DMS114 treated with DMSO at 0.1 percent for 48 hours (cell line): ENCODE measurements around the gene PLEKHM1.

Source experiments
- DNase-seq: peaks from one replicate; lab custom pipeline; 2025; ENCODE audit not compliant: unreplicated experiment; lab: John Stamatoyannopoulos, UW

PLEKHM1 gene

DNA sequence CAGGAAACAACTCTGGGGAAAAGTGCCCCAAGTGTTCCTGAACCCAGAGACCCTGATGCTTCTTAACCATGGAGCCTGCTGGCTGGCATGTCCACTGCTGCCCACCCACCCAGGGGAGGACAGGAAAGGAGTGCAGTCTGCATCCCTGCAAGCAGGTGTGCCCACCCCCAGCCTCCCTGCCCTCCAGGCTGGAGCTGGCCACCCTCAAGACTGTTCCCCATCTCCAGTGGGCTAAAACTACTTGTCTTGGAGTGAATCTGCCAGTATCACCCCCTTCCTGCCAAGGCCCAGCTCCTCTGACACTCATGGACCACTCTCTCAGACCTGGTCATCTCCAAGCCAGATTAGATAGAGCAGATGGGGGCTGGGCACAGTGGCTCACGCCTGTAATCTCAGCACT, 87.6 kb downstream of the PLEKHM1 start:
- no peak for DNase-seq

DNA sequence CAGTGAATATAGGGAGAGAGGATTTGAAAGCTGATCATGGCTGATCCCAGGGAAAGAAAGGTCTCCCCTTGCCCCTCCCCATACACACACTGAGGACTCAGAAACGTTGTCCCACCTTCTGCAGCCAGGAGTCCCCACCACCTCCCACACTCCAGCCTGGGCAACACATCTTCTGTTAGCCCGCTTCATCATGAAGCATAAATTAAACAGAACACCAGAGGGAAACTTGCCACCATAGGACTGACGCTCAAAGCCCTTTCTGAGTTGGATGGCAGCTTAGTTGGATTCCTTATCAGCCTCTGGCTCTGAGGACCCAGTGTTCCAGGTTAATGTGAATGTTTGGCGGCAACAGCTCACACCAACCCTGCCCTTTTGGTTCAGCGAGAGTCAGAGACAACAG, 91.7 kb downstream of the PLEKHM1 start:
- DNase-seq: no peak

DNA sequence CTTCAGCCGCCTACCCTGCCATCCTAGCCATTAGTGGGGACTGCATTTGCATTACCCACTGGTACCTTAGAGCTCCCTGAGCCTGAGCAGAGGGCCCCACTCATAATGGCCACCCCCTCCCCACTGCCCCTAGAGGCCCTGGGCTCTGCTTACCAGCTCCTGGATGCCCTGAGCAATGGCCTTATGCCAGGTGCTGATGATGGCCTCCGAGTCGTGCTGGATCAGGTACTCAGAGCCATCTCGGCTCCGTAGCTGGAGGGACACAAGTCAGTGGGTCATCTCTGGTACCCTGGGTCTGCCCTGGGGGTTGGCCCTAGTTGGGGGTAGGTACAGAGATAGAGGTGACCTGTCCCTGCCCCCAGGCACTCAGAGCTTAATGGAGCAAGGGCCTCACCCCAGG, 92.7 kb downstream of the PLEKHM1 start:
- DNase-seq: no peak

DNA sequence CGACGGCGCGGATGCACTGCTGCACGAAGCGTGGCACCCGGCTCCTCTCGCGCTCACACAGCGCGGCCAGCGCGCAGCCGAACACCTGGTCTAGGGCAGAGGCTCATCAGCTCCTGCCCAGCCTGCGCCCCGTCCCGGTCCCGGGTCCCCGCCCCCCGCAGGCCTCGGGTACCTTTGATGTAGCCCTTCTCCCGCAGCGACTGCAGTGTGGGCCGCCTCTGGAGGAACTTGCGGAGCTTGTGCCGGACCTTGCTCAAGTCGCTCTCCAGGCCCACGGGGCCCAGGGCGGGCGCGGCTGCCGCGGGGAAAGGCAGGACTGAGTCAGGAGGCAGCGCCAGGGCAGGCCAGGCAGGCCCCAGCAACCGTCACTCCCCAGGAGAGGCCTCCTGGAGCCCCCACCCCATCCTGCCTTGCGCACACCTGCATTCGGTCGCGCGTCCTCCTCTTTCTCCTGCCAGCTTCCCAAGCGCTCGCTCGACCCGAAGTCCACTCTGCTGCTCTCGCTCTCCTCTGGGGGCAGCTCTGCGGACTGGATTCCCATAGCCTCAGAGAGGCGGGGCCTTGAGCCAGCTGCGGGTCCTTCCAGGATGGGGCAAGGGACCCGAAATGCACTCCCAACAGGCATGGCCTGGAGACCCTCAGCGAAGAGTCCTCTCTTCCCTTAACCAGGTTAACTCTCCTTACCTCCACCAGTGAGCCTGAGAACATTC, 93.9 kb downstream of the PLEKHM1 start:
- DNase-seq: no peak

DNA sequence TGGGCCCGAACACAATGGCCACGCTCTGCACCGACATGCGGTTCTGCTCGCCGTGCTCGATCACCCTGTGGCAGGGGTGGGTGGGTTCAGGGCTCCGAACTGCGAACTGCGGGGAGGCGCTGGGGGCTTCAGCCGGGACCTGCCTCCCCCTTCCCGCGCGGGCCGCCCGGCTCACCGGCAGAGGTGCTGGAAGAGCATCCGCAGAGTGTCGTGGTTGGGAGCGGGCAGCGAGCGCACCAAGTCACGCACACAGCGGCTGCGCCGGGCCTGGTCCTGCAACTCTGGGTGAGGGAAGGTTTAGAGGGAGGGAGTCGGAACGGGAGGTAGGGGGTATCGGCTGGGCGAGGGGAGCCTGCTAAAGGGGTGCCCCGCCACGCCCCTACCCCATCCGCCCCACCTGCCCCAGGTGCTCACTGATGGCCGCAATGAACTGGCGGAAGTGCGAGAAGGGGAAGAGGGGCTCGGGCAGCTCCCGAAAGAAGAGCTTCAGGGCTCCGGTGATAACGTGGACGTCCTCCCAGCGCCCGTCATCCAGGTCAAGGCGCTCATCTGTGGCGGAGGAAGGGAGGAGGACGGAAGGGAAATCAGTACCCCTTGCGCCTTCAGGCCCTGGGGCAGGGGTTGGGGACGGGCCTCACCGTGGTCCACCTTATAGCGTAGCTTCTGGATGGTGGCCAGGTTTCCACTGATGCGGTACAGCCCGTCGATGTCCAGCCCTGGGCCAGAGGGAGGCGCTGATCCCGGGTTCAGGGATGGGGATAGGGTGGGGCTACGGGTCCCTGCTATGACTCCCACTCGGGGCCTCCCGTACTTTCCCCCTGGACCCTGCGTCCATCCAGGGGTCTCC, 94.7 kb downstream of the PLEKHM1 start:
- no peak for DNase-seq

DNA sequence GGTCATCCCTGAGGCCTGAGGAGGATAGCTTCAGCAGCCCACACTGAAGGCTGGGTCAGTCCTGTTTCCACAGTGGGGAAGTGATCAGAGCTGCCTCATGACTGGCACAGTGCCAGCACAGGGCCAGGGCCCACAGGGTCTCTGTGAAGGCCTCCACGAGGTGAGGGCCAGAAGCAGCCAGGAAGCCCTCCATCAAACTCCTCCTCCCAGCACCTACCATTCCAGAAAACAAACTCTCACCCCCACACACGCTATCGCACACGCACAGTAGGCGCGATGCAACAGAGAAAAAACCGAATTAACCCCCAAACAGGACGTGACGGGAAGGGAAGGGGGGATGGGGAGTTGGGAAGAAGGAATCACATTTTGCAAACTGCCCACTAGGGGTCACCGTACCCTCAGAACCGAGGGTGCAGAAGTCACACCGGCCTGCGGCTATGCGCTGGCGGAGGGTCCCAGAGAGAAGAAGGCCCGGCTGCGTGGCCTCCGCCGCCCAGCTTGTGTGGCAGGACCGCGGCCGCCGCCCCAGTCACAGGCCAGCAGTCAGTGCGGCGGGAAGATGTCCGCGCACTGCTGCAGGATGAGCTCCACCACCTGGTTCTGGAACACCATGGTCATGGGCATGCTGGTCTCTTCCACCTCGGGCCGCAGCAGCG, 95.5 kb downstream of the PLEKHM1 start:
- peak; percentile 22 for DNase-seq

DNA sequence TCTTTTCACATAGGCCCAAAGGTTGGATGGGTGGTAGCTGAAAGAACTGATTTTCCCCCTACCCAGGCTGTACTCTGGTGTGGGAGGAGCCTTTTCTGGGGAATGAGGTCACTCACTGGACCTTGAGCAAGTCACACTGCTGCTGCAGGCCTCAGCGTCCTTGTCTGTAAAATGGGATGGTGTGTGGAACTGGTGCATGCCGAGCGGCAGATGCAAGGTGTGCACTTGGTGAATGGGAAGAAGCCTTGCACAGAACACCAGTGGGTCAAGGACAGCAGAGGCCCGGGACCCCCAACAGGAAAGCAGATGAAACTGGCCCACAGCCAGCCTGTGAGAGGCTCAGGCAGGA, 96.0 kb downstream of the PLEKHM1 start:
- no peak for DNase-seq

DNA sequence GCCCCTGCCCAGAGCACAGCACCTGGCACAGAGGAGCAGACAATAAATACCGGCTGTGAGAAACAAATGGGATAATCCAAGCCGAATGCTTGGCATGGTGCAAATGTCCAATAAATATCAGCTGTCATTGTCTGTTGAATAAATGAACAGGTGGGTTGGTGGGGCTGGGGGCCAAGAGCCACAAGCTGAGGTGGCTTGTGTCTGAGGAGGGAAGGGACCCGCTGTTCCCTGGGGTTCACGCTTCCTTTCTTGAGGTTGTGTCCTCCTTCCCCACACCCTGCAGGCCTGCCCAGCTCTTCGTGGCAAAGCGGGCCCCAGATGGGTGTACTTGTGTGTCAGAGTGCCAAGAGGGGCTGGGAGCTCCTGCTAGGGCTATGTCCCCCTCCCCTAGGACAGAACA, 96.4 kb downstream of the PLEKHM1 start:
- DNase-seq: no peak

DNA sequence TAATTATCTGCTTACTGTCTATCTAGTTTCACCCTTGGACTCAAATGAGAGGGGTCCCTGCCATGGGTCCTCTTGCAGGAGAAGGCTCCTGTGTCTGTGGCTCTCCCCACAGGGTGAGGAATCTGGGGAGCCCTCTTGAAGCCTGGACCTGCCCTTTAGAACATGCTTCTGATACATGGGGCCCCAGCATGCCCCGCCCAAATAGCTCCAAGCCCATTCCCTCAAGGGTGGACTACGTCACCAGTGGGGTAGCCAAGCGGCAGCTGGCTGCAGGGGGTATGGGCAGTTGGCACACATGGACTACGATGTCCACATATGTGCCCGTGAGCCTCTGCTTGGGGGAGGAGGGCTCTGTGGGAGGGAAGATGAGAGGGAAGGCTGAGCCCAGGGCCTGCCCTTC, 97.1 kb downstream of the PLEKHM1 start:
- no peak for DNase-seq

DNA sequence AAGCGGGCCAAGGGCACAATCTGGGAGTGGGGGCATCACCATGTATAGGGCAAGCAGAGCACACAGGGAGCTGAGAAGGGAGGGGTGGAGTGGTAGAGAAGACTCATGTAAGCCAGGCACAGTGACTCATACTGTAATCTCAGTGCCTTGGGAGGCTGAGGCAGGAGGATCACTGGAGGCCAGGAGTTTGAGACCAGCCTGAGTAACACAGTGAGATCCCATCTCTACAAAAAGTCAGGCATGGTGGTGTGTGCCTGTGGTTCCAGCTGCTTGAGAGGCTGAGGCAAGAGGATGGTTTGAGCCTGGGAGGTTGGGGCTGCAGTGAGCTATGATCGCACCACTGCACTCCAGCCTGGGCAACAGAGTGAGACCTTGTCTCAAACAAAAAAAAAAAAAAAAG, 98.6 kb downstream of the PLEKHM1 start:
- no peak for DNase-seq

DNA sequence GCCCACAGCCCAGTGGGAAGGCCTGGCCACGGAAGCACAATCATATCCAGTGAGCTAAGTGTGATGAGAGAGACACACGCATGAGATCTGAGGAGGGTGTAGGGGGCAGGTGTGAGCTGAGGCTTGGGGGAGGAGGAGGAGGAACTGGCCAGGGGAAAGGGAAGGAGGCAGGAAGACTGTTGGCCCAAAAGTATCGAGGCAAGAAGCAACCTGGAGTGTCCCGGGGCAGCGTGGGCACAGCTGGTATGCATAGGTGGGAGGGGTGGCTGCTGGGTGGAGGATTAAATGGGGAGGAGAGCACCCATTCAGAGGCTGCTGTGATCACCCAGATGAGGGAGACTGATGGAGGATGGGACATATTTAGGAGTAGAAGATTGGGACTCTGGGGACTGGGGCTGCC, 99.2 kb downstream of the PLEKHM1 start:
- DNase-seq: no peak

DNA sequence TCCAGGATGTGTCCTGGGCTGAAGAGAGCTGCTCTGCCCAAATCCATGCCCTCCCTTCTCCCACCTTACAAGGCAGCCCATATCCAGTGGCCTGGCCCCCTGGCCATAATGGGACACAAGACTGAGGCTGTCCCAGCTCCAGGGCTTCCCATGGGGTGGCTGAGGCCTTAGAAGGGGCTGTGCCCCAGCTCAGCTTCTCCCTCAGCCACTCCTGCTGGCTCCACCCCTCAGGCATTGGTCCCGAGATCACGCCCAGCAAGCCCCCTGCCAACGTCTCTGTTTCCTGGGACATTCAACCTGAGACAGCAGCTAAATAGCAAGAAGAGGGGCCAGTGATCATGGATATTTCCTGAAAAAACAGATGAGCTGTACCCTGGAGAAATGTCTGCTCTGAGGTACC, 101.2 kb downstream of the PLEKHM1 start:
- no peak for DNase-seq

DNA sequence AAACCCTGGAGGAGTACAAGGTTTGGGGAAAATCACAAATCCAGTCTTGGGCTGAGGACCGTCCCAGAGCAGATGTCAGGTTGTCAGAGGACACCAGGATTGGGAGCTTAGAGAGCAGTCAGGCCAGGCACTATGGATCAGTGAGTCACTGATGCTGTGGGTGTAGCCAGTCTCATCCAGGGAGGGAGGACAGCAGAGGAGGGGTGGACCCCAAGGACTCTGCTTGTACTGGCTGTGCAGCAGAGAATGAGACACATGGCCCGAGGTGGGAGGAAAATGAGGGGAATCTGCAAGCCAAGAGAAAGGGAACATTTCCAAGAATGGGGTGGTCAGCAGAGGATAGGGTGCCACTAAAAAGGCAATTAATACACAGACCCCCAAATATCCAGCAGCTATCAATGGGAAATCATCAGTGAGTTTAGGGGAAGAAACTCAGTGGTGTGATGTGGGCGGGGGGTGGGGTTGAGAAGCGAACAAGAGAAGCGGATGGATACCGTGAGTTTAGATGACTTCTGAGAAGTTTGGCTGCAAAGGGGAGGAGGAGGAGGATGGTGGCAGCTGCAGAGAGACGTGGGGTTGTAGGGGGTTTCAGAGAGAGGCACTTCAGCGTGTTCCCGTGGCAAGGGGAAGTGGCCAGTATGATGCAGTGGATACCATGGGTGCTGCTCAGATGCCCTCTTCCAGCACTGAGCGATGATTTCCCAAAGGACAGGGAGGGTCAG, 101.8 kb downstream of the PLEKHM1 start:
- no peak for DNase-seq

DNA sequence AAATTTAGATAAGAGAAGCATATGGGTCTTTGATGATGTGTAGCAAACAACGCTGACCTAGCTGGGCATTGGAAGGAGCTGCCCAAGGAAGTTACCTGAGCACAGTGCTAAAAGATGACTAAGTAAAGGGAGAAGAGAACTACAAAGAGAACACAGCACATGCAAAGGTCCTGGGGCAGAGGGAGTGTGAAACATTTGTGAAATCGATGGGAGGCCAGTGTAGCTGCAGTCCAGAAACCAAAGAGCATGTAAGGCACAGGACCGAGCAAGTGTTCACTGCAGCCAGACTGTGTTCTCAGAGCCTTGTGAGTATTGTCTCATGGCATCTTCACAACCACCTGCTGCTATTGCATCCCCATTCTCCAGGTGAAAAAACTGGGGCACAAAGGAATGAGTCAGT, 102.8 kb downstream of the PLEKHM1 start:
- no peak for DNase-seq

DNA sequence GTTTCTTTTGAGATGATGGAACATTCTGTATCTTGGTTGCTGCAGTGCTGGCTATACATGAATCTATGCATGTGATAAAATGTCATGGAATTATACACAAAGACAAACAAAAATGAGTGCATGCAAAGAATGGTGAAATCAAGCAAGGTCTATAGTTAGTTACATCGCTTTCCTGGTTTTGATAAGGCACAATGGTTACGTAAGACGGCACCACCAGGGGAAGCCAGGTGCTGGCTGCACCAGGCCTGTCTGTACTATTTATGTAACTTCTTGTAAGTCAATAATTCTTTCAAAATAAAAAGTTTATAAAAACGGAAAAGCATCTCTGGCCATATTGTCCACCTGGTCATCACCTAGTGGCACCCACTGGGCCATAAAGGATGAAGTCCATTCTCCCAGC, 104.3 kb downstream of the PLEKHM1 start:
- DNase-seq: no peak
